OCI-LY3 (cell line): ENCODE data around the gene COPS7A.
"Not testable (repeated sequence)": the region's sequence is repeated elsewhere in the genome, so short reads cannot be mapped to it uniquely, and the experiment has no call there.

Experiments used
- H2AFZ ChIP-seq: fragments of 200-600, 300-600 bp; shearing (Covaris generic); 2 replicates; pipeline ENCODE4 v1.6.0; 2014; ENCODE audit warnings: antibody characterized with exemption, low read depth, low read length
- H3K27ac ChIP-seq: fragments of 200-600, 300-600 bp; sonication (generic); 2 replicates; pipeline ENCODE4 v1.5.1; 2014; ENCODE audit warnings: mild to moderate bottlenecking, low read length, moderate library complexity, mixed read lengths
- H3K27me3 ChIP-seq: fragments of 200-600, 300-600 bp; sonication (generic); 2 replicates; pipeline ENCODE4 v1.6.1; 2014; ENCODE audit warnings: low read depth, low read length, mixed read lengths
- H3K36me3 ChIP-seq: fragments of 200-600, 300-600 bp; sonication (generic); replicated peaks from 2 replicates; pipeline ENCODE3; 2014; ENCODE audit warnings: low read depth, low read length, mixed read lengths
- H3K4me1 ChIP-seq: fragments of 300-600, 200-600 bp; sonication (generic); 2 replicates; pipeline ENCODE4 v1.6.1; 2014; ENCODE audit warnings: low read length, mixed read lengths
- H3K4me2 ChIP-seq: fragments of 200-600, 300-600 bp; sonication (generic); 2 replicates; pipeline ENCODE4 v1.6.1; 2014; ENCODE audit warnings: low read length, mixed read lengths
- H3K4me3 ChIP-seq: fragments of 300-600, 200-600 bp; sonication (generic); 2 replicates; pipeline ENCODE4 v1.5.1; 2014; ENCODE audit warnings: antibody characterized with exemption, mild to moderate bottlenecking, low read length, moderate library complexity
- H3K79me2 ChIP-seq: fragments of 300-600, 200-600 bp; shearing (Covaris generic); 2 replicates; pipeline ENCODE4 v1.6.1; 2014; ENCODE audit warnings: mild to moderate bottlenecking, low read length, mixed read lengths
- H3K9ac ChIP-seq: fragments of 300-600, 200-600 bp; shearing (Covaris generic); 2 replicates; pipeline ENCODE4 v1.6.0; 2014; ENCODE audit warnings: mild to moderate bottlenecking, low read length, moderate library complexity
- H3K9me3 ChIP-seq: fragments of 200-600, 300-600 bp; shearing (Covaris generic); 2 replicates; pipeline ENCODE4 v1.6.1; 2014; ENCODE audit warnings: low read length, mixed read lengths; ENCODE audit not compliant: insufficient read depth
- H4K20me1 ChIP-seq: fragments of 200-600, 300-600 bp; sonication (generic); 2 replicates; pipeline ENCODE4 v1.6.1; 2016; ENCODE audit warnings: low read length, mixed read lengths; ENCODE audit not compliant: insufficient read depth
- CTCF ChIP-seq: fragments of 200-600, 300-600 bp; sonication (generic); IDR thresholded peaks from 2 replicates; pipeline ENCODE4 v1.5.1; 2014; ENCODE audit warnings: antibody characterized with exemption, low read length, low read depth
- EZH2phosphoT487 ChIP-seq: fragments of 200-600 bp; shearing (Covaris generic); IDR thresholded peaks from 2 replicates; pipeline ENCODE4 v1.6.1; 2018; ENCODE audit warnings: antibody characterized with exemption, mixed run types, low read depth

The COPS7A gene

GRCh38 chr12:6701078-6701768 lies 22.6 kb upstream of the COPS7A start:
- H3K4me3 ChIP-seq: no peak overlapping the region

DNA sequence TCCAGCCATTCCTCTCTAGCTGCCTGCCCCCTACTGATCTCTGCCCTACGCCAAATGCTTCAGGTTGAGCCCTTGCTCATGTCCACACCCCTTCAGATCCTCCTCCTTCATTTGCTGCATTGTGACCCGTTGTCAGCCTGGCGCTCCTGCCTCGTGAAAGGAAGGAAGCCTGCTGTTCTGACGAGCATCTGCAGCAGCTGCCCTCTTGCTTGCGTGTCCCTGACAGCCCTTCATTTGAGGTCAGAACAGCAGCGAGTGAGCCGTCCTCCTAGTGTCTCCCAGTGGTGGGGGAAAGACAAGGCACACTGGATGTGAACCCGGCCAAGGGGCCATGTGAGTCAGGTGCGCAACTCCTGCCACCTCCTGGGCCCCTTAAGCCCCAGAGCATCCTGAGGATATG lies 20.2 kb upstream of the COPS7A start:
- Histone ChIP-seq H3K27ac (no peak overlapping the region), H3K27me3 (0 out of 2 replicates have a peak, but pooled peaks cover 3% of the 10 kb centered on the region), H3K4me2 (peak overlapping the region; percentile 49), H3K79me2 (no peaks in the 10 kb centered on the region), H3K4me3 (no peak overlapping the region), H3K9ac (no peak overlapping the region), H3K36me3 (no peaks in the 10 kb centered on the region), H3K9me3 (no peaks in the 10 kb centered on the region), H3K4me1 (peaks cover 3% of the 10 kb centered on the region; the same call in 1 of the 2 replicates), H4K20me1 (no peaks in the 10 kb centered on the region), H2AFZ (peak overlapping the region; percentile 55; the same call in 1 of the 2 replicates)
- TF ChIP-seq EZH2phosphoT487 (no peak), CTCF (no peak; the same call in 1 of the 2 replicates)

More at GRCh38 chr12:6701078-6701768, 22.6 kb upstream of the COPS7A start:
- Histone ChIP-seq H3K4me1 (peaks cover 21% of the 10 kb centered on the region), H3K36me3 (no peaks in the 10 kb centered on the region), H3K9me3 (no peaks in the 10 kb centered on the region), H3K9ac (no peak overlapping the region), H3K79me2 (no peaks in the 10 kb centered on the region), H3K27me3 (0 out of 2 replicates have a peak, but pooled peaks cover 3% of the 10 kb centered on the region), H4K20me1 (no peaks in the 10 kb centered on the region), H3K4me2 (no peak overlapping the region), H3K27ac (no peak overlapping the region), H2AFZ (no peak overlapping the region)
- TF ChIP-seq EZH2phosphoT487 (no peak), CTCF (no peak)

DNA sequence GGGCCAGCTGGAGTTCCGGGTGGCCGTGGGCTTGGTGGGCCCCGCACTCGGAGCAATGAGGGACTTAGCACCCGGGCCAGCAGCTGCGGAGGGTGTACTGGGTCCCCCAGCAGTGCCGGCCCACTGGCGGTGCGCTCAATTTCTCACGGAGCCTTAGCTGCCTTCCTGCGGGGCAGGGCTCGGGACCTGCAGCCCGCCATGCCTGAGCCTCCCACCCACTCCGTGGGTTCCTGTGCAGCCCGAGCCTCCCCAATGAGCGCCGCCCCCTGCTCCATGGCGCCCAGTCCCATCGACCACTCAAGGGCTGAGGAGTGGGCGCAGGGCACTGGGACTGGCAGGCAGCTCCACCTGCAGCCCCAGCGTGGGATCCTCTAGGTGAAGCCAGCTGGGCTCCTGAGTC lies 15.5 kb upstream of the COPS7A start:
- not testable (repeated sequence) for H3K27me3 ChIP-seq, H3K9me3 ChIP-seq, H3K9ac ChIP-seq, H3K27ac ChIP-seq, H4K20me1 ChIP-seq, H2AFZ ChIP-seq, H3K36me3 ChIP-seq, H3K4me2 ChIP-seq, H3K4me1 ChIP-seq, H3K79me2 ChIP-seq, H3K4me3 ChIP-seq

DNA sequence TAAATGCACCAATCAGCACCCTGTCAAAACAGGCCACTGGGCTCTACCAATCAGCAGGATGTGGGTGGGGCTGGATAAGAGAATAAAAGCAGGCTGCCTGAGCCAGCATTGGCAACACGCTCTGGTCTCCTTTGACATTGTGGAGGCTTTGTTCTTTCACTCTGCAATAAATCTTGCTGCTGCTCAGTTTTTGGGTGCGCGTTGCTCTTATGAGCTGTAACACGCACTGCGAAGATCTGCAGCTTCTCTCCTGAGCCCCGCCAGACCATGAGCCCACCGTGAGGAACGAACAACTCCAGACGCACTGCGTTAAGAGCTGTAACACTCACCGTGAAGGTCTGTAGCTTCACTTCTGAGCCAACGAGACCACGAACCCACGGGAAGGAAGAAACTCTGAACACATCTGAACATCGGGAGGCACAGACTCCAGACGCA lies 14.9 kb upstream of the COPS7A start:
- Histone ChIP-seq H3K9ac (no peak overlapping the region), H2AFZ (no peak overlapping the region), H3K27me3 (no peaks in the 10 kb centered on the region), H3K4me3 (no peak overlapping the region), H3K4me1 (no peaks in the 10 kb centered on the region), H3K79me2 (no peaks in the 10 kb centered on the region), H3K9me3 (no peaks in the 10 kb centered on the region), H3K27ac (no peak overlapping the region), H3K36me3 (no peaks in the 10 kb centered on the region), H4K20me1 (no peaks in the 10 kb centered on the region), H3K4me2 (no peak overlapping the region)
- TF ChIP-seq EZH2phosphoT487: no peak
- no peak for TF ChIP-seq CTCF

DNA sequence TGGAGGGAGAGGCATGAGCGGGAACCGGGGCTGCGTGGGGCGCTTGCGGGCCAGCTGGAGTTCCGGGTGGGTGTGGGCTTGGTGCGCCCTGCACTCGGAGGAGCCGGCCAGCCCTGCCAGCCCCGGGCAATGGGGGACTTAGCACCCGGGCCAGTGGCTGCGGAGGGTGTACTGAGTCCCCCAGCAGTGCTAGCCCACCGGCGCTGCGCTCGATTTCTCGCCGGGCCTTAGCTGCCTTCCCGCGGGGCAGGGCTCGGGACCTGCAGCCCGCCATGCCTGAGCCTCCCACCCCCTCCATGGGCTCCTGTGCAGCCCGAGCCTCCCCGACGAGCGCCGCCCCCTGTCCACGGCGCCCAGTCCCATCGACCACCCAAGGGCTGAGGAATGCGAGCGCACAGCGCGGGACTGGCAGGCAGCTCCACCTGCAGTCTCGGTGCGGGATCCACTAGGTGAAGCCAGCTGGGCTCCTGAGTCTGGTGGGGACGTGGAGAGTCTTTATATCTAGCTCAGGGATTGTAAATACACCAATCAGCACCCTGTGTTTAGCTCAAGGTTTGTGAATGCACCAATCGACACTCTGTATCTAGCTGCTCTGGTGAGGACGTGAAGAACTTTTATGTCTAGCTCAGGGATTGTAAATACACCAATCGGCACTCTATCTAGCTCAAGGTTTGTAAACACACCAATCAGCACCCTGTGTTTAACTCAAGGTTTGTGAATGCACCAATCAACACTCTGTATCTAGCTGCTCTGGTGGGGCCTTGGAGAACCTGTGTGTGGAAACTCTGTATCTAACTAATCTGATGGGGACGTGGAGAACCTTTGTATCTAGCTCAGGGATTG lies 7.6 kb upstream of the COPS7A start:
- H3K79me2 ChIP-seq, H3K4me3 ChIP-seq, H3K9ac ChIP-seq, H2AFZ ChIP-seq, H3K27me3 ChIP-seq, H3K4me2 ChIP-seq, H3K4me1 ChIP-seq, H3K27ac ChIP-seq, H3K9me3 ChIP-seq, H3K36me3 ChIP-seq, H4K20me1 ChIP-seq: not testable (repeated sequence)
